A673 (cell line): ENCODE results near the gene NEU4.

ENCODE experiments used
- CTCF ChIP-seq: fragments of 300-800, 200-600 bp; sonication (generic); conservative IDR thresholded peaks from 2 replicates; pipeline ENCODE4 v1.5.1; 2017; ENCODE audit warnings: low read depth, mild to moderate bottlenecking, antibody characterized with exemption, low read length, moderate library complexity, mixed read lengths
- EZH2 ChIP-seq: fragments of 200-600 bp; sonication (generic); IDR thresholded peaks from 2 replicates; pipeline ENCODE4 v1.6.1; 2017; ENCODE audit warnings: borderline replicate concordance, low read depth, mild to moderate bottlenecking, mixed read lengths, antibody characterized with exemption, low read length; ENCODE audit not compliant: poor library complexity, severe bottlenecking

- TF ChIP-seq CTCF (no peak), EZH2 (no peak)
Observed at GRCh38 chr2:241864850-241865213, 55.8 kb downstream of the NEU4 start.
